Stimulated activated CD8-positive, alpha-beta memory T cell treated with anti-CD3 and anti-CD28 coated beads, Interleukin-2, amount 100 ng/mL, for 1 hour (primary cell): ENCODE measurements around the gene LHCGR.
"Not testable (repeated sequence)": the region's sequence is repeated elsewhere in the genome, so short reads cannot be mapped to it uniquely, and the experiment has no call there.

Experiments used
- DNase-seq, 2 donors: peaks; one replicate each; pipeline ENCODE4 v3.0.0-alpha.2; 2020; ENCODE audit warnings: low read depth in 2 of 2

LHCGR gene

GRCh38 chr2:48739236-48739635, 16.3 kb downstream of the LHCGR start:
- not testable (repeated sequence) for DNase-seq

- DNase-seq, result no peak
Measured at GRCh38 chr2:48738806-48739205, 16.7 kb downstream of the LHCGR start.

GRCh38 chr2:48736251-48736650, 19.3 kb downstream of the LHCGR start:
- no peak for DNase-seq

- DNase-seq, result no peak
Measured at GRCh38 chr2:48734576-48735303, 20.8 kb downstream of the LHCGR start.

- DNase-seq, result no peak
Measured at GRCh38 chr2:48733067-48733503, 22.4 kb downstream of the LHCGR start.

- DNase-seq, result no peak
Measured at GRCh38 chr2:48728840-48729239, 26.7 kb downstream of the LHCGR start.

- no peak for DNase-seq
Measured at GRCh38 chr2:48728295-48728694, 27.2 kb downstream of the LHCGR start.

- no peak for DNase-seq
Measured at GRCh38 chr2:48727560-48727959, 28.0 kb downstream of the LHCGR start.

- no peak for DNase-seq
Measured at GRCh38 chr2:48725696-48726494, 29.6 kb downstream of the LHCGR start.

GRCh38 chr2:48724278-48724677, 31.2 kb downstream of the LHCGR start:
- DNase-seq, result no peak

GRCh38 chr2:48723129-48723528, 32.4 kb downstream of the LHCGR start:
- DNase-seq, result no peak

- DNase-seq, result no peak
Measured at GRCh38 chr2:48722391-48722790, 33.1 kb downstream of the LHCGR start.

GRCh38 chr2:48721158-48721557, 34.4 kb downstream of the LHCGR start:
- DNase-seq, result no peak

GRCh38 chr2:48719480-48720177, 35.9 kb downstream of the LHCGR start:
- DNase-seq, result no peak

- no peak for DNase-seq
Measured at GRCh38 chr2:48717846-48718245, 37.7 kb downstream of the LHCGR start.

GRCh38 chr2:48715956-48716355, 39.6 kb downstream of the LHCGR start:
- no peak for DNase-seq

- no peak for DNase-seq
Measured at GRCh38 chr2:48715042-48715899, 40.3 kb downstream of the LHCGR start.

GRCh38 chr2:48714245-48714644, 41.3 kb downstream of the LHCGR start:
- no peak for DNase-seq

- DNase-seq, result no peak
Measured at GRCh38 chr2:48713647-48714046, 41.9 kb downstream of the LHCGR start.

- DNase-seq, result no peak
Measured at GRCh38 chr2:48712151-48712550, 43.4 kb downstream of the LHCGR start.

GRCh38 chr2:48711343-48711742, 44.2 kb downstream of the LHCGR start:
- DNase-seq, result no peak
